Stimulated activated CD4-positive, alpha-beta T cell treated with anti-CD3 and anti-CD28 coated beads, Interleukin-1b, Interleukin-23, amount 100 ng/mL, for 1 hour (primary cell): ENCODE data around the gene TRIM49B.
"Not testable (repeated sequence)": the region's sequence is repeated elsewhere in the genome, so short reads cannot be mapped to it uniquely, and the experiment has no call there.

ENCODE experiments used
- DNase-seq, 2 donors: peaks; one replicate each; pipeline ENCODE4 v3.0.0-alpha.2; 2020; ENCODE audit warnings: low read depth in 2 of 2

TRIM49B gene, protein sequence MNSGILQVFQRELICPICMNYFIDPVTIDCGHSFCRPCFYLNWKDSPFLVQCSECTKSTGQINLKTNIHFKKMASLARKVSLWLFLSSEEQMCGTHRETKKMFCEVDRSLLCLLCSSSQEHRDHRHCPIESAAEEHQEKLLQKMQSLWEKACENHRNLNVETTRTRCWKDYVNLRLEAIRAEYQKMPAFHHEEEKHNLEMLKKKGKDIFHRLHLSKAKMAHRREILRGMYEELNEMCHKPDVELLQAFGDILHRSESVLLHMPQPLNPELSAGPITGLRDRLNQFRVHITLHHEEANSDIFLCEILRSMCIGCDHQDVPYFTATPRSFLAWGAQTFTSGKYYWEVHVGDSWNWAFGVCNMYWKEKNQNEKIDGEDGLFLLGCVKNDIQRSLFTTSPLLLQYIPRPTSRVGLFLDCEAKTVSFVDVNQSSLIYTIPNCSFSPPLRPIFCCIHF

DNA sequence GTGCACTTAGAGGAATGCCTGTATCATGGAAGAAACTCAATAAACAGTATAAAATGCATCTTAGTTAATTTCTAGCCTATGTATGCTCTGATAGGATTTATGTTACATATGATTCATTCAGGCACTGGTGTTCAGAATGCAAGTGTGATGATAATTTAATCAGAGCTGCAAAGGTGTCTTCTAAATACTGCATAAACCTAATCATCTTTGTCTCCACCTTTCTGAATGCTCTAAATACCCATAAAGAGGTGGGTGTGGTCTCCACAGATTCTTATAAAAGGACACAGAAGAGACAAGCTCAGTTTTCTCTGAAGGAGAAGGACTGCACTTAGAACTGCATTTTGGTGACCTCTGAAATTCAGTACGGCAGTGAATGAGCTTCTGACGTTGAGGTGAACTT is at the start of gene TRIM49B:
Gene TRIM49B, plus strand, starts transcription at position 301 of the 400 bp plus-strand sequence. CDS start 2,777 bp downstream, outside the sequence.
- DNase-seq = not testable (repeated sequence)

DNA sequence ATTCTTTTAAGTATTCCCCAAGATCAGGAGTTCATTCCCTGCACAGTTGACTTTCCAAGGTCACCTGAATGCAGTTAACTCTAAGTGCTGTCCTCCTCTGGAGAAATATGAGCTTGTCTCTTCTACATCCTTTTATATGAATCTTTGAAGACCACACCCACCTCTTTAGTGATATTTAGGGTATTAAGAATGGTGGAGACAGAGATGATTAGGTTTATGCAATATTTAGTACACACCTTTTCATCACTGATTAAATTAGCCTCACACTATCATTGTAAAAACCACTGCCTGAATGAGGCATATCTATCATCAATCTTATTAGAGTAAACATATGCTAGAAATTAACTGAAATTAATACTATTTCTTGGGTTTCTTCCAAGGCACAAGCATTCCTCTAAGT is 44.8 kb upstream of the TRIM49B start, which contains the start of gene TRIM51G:
Gene TRIM51G, minus strand, starts transcription at position 101 of the 400 bp plus-strand sequence. CDS start 2,190 bp downstream, outside the sequence.
- DNase-seq = not testable (repeated sequence)

DNA sequence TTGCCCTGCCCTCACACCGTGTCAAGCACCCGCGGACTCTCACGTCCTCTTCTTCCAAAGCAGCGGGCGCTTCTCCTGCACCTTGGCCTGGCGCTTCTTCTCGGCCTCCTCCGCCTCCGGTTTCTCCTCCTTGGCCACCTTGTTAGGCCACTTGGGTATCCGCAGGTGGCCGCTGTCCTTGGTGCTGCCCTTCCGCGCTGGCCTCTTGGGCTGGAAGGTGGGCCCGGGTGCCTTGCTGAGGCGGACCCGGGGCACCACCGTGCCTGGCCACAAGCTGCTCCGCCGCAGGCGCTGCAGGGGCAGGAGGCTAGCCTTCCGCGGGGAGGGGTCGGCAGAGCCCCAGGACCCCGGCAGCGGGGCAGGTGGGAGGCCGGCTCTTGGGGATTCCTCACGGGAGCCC is 19.6 kb downstream of the TRIM49B start:
- DNase-seq = not testable (repeated sequence)

DNA sequence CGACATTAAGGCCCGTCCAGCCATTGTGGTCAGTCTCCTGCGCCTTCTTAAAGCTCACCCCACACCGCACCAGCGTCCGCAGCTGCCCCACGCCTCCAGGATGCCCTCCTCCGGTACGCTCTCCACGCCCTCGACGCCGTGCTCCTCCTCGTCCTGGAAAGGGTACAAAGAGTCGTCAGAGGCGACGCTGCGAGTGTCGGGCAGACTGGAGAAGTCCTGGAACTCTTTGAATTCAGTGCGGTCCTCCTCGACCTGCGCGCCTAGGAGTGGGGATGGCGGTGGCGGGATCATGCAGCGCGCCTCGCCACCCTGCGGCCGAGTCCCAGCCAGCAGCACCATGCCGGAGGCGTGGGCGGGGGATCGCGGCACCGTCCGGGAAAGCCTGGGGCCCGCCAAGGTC is 21.2 kb downstream of the TRIM49B start:
- not testable (repeated sequence) for DNase-seq

DNA sequence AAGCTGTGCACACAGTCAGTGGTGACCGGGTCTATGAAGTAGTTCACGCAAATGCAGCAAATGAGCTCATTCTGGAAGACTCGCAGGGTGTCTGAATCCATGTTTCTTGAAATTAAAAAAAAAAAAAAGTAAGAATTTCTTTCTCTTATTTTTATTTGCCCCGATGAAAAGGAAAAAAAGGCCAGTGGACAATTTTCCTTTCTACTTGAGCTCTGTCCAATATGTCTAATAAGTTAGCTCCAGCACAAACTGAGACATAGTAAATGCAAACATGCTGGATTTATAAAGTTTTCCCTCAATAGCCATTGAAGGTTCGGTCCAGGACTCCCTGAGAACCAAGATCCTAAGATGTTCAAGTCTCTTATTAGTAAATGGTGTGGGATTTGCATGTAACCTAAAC is 30.4 kb downstream of the TRIM49B start, which contains the start of gene TRIM64C:
Gene TRIM64C, minus strand, starts transcription at position 101 of the 400 bp plus-strand sequence. Its CDS starts 0 bp downstream, at position 101.
- not testable (repeated sequence) for DNase-seq

DNA sequence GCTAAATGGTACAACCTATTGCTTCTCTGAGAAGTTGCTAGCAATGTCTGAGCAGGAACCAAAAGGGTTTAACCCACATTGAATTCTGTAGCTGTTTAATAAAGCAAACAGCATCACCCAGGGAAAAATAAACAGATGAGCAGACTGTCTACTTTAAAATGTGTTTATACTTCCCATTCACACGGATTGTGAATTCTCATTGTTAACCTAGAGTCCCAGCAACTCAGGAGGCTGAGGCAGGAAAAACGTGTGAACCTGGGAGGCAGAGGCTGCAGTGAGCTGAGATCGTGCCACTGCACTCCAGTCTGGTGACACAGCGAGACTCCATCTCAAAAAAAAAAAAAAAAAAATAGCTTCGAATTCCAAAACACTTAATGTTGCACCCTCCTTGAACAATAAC is 41.3 kb downstream of the TRIM49B start:
- DNase-seq = not testable (repeated sequence)
